Ishikawa (cell line): ENCODE data around the gene SV2A.

Experiments
- FOXM1 ChIP-seq: IDR thresholded peaks from 2 replicates; pipeline ENCODE4 v1.6.1; 2012; ENCODE audit warnings: low read depth, borderline replicate concordance
- RAD21 ChIP-seq: IDR thresholded peaks from 2 replicates; pipeline ENCODE4 v1.6.1; 2012; ENCODE audit warnings: low read depth
- TAF1 ChIP-seq: IDR thresholded peaks from 2 replicates; pipeline ENCODE4 v1.6.1; 2012; ENCODE audit warnings: low read depth, mild to moderate bottlenecking
- YY1 ChIP-seq: IDR thresholded peaks from 2 replicates; pipeline ENCODE4 v1.6.1; 2012; ENCODE audit warnings: low read depth

- TF ChIP-seq TAF1 (no peak), YY1 (no peak), FOXM1 (no peak), RAD21 (no peak)
Measured at GRCh38 chr1:149967041-149967440, 49.4 kb upstream of the SV2A start.
